ENCODE data around the gene ACE.
"Not testable (repeated sequence)": the region's sequence is repeated elsewhere in the genome, so short reads cannot be mapped to it uniquely, and the experiment has no call there.

ACE gene

DNA sequence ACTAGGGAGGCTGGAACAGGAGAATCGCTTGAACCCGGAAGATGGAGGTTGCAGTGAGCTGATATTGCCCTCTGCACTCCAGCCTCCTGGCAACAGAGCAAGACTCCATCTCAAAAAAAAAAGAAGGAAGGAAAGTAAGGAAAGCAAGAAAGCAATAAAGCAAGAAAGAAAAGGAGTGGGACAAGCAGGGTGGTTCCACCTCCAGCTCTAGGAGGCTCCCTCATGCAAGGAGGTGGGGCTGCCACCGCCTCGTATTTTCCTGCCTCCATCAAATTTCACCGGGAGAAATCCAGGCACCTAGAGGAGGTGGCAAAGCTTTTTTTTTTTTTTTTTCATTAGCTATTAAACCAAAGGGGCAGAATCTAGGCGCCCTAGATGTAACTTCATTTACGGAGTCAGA is 31.8 kb upstream of the ACE start:
- DNase-seq = no peak

DNA sequence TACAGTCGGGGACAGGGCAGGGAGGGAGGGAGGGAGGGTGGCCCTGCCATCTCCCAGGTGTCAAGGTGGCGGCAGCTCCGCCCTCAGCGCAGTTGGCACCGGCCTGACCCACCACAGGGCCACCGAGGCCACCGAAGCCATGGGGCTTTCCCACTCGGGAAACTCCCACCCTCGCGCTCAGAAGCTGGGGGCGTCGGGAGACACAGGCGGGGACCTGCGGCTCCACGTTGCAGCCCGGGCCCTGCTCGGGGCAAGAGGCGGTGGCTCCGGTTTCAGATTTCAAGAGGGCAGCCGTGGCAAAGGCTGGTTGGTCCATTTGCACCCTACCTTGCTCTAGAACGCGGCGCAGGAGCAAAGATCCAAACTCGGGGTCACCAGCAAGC is 31.3 kb upstream of the ACE start:
- no peak for DNase-seq

GRCh38 chr17:63445954-63446752 is 30.7 kb upstream of the ACE start, which contains the start of gene CYB561:
Gene CYB561 (minus strand): TSS chr17:63446306. CDS start chr17:63437547, 8,759 bp downstream.
- DNase-seq = peak; percentile 15 to 24

GRCh38 chr17:63446753-63447470 is 29.9 kb upstream of the ACE start:
- DNase-seq = peak; percentile 78

GRCh38 chr17:63447471-63448009 is 29.3 kb upstream of the ACE start:
- no peak for DNase-seq

DNA sequence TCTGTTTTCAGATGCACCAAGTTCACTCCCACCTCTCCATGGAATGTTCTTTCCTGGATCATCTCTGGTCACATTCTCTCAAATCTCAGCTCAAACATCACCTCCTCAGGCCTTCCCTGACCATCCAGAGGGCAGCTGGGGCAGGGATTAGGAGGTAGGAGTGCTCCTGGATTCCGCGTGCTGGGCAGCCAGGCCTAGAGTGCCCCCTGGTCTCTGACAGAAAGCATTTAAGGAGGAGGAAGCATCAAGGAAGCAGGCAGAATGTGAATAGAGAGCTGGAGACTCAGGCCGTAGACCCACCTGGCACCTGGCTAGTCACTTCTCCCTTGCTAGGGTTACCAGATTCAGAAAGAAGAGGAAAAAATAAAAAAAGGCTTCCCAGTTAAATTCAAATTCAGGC is 28.2 kb upstream of the ACE start:
- no peak for DNase-seq

DNA sequence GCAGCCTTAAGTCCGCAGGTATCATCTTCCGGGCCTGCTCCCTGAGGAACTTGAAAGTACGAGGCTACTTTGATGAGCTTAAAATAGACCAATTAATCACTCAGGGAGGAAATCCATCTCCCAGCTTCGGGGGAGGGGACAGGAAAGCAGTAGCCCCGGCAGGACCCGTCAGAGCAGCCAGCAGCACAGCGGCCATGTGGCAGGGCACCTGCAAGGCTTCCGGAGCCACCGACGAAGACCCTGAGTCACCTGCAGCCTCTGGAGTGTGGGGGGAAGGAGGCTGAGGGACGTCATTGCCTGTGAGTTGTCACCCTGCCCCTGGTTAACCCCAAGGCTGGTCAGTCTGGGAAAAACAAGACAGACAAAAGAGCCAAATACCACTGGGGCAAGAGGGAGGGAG is 26.3 kb upstream of the ACE start:
- no peak for DNase-seq

- DNase-seq = no peak
Measured at GRCh38 chr17:63451150-63451549, 25.7 kb upstream of the ACE start.

- no peak for DNase-seq
Measured at GRCh38 chr17:63452046-63452961, 24.6 kb upstream of the ACE start.

- DNase-seq = no peak
Measured at GRCh38 chr17:63452962-63453551, 23.8 kb upstream of the ACE start.

DNA sequence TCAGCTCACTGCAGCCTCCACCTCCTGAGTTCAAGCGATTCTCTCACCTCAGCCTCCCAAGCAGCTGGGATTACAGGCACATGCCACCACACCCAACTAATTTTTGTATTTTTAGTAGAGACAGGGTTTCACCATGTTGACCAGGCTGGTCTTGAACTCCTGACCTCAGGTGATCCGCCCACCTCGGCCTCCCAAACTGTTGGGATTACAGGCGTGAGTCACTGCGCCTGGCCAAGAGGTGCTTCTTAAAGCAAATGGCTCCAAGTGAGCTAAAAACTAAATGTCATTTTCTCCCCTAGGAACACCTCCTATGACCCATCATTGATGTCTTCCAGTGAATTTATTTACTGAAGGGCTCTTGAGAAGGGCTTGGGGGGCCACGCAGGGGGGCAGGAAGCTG is 22.5 kb upstream of the ACE start:
- DNase-seq = not testable (repeated sequence)

- DNase-seq = no peak
Measured at GRCh38 chr17:63454915-63455314, 21.9 kb upstream of the ACE start.

DNA sequence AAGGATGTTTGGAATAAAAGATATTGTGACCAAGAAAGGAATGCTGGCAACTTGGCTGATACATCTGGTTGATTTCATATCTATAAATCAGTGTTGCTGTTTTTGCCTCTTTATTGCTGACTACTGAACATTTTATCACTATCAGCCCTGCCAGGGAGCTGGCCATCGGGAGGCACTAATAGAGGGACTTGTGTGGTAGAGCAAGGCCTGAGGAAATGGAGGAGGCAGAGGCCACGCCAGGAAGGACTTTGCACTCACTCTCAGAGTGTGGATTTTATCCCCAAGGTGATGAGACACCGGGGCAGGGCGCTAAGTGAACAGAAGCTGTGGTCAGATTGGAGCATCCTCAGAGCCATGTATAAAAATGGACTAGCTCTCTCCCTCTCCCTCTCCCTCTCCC is 21.4 kb upstream of the ACE start:
- DNase-seq = no peak

DNA sequence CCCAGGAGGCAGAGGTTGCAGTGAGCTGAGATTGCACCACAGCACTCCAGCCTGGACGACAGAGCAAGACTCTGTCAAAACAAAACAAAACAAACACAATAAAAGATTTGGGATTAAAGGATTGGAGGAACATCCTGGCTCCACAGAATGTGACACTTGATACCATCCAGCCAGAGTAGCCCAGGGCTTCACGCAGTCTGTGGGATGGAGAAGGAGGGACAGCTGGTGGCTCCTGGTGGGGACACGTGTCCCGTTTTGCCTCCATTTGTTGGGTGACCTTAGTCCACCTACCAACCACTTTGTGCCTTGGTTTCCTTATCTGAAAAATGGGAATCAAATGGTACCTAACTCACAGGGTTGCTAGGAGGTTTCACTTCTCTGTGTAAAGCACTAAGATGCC is 18.4 kb upstream of the ACE start:
- no peak for DNase-seq

- DNase-seq = no peak
Measured at GRCh38 chr17:63460018-63460417, 16.8 kb upstream of the ACE start.

DNA sequence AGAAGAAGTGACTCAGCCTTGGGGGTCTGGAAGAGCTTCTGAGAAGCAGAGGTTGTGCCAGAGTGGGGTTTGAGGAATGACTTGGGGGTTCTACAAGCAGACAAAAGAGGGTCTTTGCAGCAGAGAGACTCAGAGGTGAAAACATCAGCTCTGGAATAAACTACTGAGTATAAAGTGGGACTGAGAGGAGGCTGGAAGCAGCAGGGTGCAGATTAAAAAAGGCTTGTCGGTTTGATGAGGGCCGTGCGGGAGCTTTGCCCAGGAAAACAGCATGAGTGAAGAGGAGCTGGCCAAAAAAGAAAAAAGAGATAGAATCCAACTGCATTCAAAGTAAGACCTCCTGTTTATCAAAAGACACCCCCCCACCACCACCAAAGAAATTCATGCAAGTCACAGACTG is 13.1 kb upstream of the ACE start:
- no peak for DNase-seq

GRCh38 chr17:63464691-63465236 is 12.1 kb upstream of the ACE start:
- peak; percentile 49 to 55 for DNase-seq

DNA sequence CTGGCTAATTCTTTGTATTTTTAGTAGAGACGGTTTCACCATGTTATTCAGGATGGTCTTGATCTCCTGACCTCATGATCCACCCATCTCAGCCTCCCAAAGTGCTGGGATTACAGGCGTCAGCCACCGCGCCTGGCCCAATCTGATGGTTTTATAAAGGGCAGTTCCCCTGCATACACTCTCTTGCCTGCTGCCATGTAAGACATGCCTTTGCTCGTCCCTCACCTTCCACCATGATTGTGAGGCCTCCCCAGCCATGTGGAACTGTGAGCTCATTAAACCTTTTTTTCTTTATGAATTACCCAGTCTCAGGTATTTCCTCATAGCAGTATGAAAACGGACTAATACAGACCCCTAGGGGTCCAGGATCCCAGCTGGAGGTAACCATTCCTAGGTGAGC is 8.8 kb upstream of the ACE start:
- not testable (repeated sequence) for DNase-seq

DNA sequence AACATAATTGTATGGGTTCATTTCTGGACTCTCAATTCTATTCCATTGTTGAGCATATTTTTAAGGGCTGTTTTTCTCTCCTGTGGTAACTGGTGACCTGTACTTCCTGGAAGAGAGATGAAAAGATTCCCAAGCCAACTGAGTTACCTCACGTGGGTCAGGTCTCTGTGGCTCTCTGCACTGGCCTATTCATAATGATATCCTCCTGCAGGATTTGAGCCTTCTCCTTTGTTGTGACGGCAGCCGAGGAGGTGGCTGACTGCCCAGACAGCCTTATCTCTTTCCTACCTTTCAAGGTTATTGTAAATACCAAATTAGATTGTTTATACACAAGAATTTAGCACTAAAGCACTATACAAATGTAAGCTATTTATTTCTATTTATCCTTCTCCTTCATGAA is 2.7 kb upstream of the ACE start:
- DNase-seq = no peak

DNA sequence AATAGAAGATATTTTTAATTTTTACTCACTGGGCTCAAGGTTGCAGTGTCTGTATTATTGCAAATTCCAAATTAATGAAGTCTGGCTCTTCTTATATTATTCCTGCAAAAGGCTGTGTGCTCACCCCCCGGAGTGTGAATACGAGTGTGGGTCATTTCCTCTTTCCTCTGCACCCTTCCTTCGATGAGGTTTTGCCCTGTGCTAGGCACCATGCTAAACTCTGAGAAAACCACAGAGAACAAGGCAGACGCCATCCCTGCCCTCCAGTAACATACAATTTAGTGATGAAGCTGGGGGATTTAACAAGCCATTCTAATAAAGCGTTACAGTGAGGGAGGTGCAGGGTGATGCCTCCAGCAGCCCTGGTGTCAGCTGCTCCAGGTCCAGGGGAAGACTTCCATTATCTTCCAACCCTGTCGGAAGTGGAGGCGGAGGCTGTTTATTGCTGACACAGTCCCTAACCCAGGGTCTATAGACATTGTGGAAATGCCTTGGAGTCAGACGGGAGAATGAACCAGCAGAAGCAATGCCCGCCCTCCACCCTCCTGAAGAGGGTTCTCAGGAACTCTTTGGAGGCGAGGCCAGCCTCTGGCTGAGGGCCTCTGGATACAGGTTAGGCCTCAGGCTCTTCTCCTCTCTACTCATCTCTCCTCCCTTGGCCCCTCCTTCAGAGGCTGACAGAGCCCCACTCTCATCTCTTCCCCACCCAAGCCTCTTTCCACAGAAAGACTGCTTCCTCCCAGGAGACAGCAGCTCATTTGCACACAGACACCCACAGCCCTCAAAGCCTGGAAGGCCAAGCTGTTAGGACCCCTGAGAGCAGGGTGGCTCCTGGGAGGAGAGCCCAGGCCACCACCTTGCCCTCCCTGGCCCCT is 2.0 kb upstream of the ACE start:
- no peak for DNase-seq

Data from AML-193 (cell line).